IMR-90 (cell line): ENCODE results near the gene TMPRSS12.

Source experiments
- BHLHE40 ChIP-seq: fragments of 150-350 bp; IDR thresholded peaks from 2 replicates; pipeline ENCODE4 v1.6.1; 2016; ENCODE audit warnings: mild to moderate bottlenecking, low read depth, low read length
- RCOR1 ChIP-seq: IDR thresholded peaks from 2 replicates; pipeline ENCODE4 v1.6.1; 2012; ENCODE audit warnings: mild to moderate bottlenecking, low read length, improper control_type of control experiment; ENCODE audit not compliant: insufficient replicate concordance
- TF ChIP-seq, protein P1 (sequence below): conservative IDR thresholded peaks from 2 replicates; pipeline ENCODE4 v1.5.1; 2012; ENCODE audit warnings: mild to moderate bottlenecking, low read depth, low read length, improper control_type of control experiment

GRCh38 chr12:50842637-50843493, at the start of gene TMPRSS12:
- TF ChIP-seq, protein P1, sequence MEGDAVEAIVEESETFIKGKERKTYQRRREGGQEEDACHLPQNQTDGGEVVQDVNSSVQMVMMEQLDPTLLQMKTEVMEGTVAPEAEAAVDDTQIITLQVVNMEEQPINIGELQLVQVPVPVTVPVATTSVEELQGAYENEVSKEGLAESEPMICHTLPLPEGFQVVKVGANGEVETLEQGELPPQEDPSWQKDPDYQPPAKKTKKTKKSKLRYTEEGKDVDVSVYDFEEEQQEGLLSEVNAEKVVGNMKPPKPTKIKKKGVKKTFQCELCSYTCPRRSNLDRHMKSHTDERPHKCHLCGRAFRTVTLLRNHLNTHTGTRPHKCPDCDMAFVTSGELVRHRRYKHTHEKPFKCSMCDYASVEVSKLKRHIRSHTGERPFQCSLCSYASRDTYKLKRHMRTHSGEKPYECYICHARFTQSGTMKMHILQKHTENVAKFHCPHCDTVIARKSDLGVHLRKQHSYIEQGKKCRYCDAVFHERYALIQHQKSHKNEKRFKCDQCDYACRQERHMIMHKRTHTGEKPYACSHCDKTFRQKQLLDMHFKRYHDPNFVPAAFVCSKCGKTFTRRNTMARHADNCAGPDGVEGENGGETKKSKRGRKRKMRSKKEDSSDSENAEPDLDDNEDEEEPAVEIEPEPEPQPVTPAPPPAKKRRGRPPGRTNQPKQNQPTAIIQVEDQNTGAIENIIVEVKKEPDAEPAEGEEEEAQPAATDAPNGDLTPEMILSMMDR = no peak
- no peak for TF ChIP-seq BHLHE40
- no peak for TF ChIP-seq RCOR1
